Measurements from ENCODE around the gene VNN1. TPM values are rescaled to one million over a fixed set of nuclear protein-coding genes. Genes with fewer than 3 reads are reported as not detected.

The VNN1 gene
- polyA plus RNA-seq, 1 donor from 2014 or later: not detected

DNA sequence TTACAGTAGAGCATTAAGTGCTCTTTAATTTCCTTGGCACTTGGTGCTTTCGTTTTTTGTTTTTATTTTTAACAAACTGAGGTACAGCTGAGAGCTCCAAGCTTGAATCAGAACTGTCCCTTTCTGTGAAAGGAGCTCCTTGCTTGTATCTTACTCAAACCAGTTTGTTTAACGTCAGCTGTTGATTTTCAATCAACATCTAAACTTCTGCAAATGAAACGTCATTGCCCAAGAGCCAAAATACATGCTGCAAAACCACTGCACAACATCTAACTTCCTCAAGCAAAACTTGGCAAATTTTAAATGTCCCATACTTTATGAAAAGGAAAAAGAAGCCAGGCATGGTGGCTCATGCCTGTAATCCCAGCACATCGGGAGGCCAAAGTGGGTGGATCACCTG is 28.6 kb upstream of the VNN1 start:
- no peaks in the 10 kb centered on the region for H3K36me3 ChIP-seq (ENCODE audit: insufficient read depth, low read length)
- H3K9ac ChIP-seq (ENCODE audit: low read length): no peak overlapping the region
- no peak overlapping the region for H2AFZ ChIP-seq (ENCODE audit: low read depth, low read length)
- no peak overlapping the region for H3K4me3 ChIP-seq (ENCODE audit: low read length)
- no peak overlapping the region for H3K27ac ChIP-seq (ENCODE audit: low read length)
- no peaks in the 10 kb centered on the region for H3F3A ChIP-seq (ENCODE audit: insufficient read depth, low read length, poor library complexity, severe bottlenecking)
- H3K4me2 ChIP-seq (ENCODE audit: low read length): no peak overlapping the region
- H3K9me2 ChIP-seq (ENCODE audit: insufficient read depth, low read length): no peaks in the 10 kb centered on the region
- H3K9me3 ChIP-seq (ENCODE audit: low read length): no peaks in the 10 kb centered on the region
- H4K20me1 ChIP-seq (ENCODE audit: insufficient read depth): no peaks in the 10 kb centered on the region
- TF ChIP-seq RAD21 (conservative IDR thresholded peaks at IDR 0.05) (no peak), TAF1 (IDR thresholded peaks at IDR 0.05; ENCODE audit: low read depth) (no peak), EP300 (conservative IDR thresholded peaks at IDR 0.05; ENCODE audit: poor library complexity, severe bottlenecking) (no peak), POLR2AphosphoS5 (IDR thresholded peaks at IDR 0.05) (no peak), SMC3 (conservative IDR thresholded peaks at IDR 0.05; ENCODE audit: poor library complexity) (no peak), MXI1 (conservative IDR thresholded peaks at IDR 0.05; ENCODE audit: poor library complexity, severe bottlenecking) (no peak), EZH2 (IDR thresholded peaks at IDR 0.05; ENCODE audit: borderline replicate concordance, insufficient read depth, low read length, poor library complexity, severe bottlenecking) (no peak)
- TF ChIP-seq, protein P1, sequence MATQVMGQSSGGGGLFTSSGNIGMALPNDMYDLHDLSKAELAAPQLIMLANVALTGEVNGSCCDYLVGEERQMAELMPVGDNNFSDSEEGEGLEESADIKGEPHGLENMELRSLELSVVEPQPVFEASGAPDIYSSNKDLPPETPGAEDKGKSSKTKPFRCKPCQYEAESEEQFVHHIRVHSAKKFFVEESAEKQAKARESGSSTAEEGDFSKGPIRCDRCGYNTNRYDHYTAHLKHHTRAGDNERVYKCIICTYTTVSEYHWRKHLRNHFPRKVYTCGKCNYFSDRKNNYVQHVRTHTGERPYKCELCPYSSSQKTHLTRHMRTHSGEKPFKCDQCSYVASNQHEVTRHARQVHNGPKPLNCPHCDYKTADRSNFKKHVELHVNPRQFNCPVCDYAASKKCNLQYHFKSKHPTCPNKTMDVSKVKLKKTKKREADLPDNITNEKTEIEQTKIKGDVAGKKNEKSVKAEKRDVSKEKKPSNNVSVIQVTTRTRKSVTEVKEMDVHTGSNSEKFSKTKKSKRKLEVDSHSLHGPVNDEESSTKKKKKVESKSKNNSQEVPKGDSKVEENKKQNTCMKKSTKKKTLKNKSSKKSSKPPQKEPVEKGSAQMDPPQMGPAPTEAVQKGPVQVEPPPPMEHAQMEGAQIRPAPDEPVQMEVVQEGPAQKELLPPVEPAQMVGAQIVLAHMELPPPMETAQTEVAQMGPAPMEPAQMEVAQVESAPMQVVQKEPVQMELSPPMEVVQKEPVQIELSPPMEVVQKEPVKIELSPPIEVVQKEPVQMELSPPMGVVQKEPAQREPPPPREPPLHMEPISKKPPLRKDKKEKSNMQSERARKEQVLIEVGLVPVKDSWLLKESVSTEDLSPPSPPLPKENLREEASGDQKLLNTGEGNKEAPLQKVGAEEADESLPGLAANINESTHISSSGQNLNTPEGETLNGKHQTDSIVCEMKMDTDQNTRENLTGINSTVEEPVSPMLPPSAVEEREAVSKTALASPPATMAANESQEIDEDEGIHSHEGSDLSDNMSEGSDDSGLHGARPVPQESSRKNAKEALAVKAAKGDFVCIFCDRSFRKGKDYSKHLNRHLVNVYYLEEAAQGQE (IDR thresholded peaks at IDR 0.05; ENCODE audit: borderline replicate concordance): no peak
- TF ChIP-seq, protein P2, sequence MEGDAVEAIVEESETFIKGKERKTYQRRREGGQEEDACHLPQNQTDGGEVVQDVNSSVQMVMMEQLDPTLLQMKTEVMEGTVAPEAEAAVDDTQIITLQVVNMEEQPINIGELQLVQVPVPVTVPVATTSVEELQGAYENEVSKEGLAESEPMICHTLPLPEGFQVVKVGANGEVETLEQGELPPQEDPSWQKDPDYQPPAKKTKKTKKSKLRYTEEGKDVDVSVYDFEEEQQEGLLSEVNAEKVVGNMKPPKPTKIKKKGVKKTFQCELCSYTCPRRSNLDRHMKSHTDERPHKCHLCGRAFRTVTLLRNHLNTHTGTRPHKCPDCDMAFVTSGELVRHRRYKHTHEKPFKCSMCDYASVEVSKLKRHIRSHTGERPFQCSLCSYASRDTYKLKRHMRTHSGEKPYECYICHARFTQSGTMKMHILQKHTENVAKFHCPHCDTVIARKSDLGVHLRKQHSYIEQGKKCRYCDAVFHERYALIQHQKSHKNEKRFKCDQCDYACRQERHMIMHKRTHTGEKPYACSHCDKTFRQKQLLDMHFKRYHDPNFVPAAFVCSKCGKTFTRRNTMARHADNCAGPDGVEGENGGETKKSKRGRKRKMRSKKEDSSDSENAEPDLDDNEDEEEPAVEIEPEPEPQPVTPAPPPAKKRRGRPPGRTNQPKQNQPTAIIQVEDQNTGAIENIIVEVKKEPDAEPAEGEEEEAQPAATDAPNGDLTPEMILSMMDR (IDR thresholded peaks at IDR 0.05; ENCODE audit: poor library complexity, severe bottlenecking): no peak
- H3K27me3 ChIP-seq (ENCODE audit: insufficient read depth, low read depth, low read length): no peaks in the 10 kb centered on the region
- no peaks in the 10 kb centered on the region for H3K79me2 ChIP-seq (replicated peaks; ENCODE audit: insufficient read depth, low read length)

DNA sequence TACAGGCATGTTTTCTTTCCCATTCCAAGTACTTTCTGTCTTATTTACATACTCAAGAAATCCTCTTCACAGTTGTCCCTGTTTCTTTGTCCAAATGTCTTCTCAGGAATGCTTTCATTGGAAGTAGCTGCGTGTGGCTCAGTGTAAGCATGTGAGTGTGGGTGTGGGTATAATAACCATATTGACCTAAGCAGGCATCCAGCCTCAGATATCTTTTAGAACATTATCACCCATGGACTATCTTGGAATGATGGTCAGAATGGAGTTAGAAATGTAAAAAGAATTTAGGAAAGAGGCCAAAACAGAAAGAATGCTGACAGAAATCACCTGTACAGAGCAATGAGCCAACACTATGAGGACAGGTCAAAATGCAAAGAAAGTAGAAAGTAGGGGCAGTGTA is 27.4 kb upstream of the VNN1 start:
- TF ChIP-seq SMC3 (conservative IDR thresholded peaks at IDR 0.05; ENCODE audit: poor library complexity) (no peak), RAD21 (conservative IDR thresholded peaks at IDR 0.05) (no peak), EZH2 (IDR thresholded peaks at IDR 0.05; ENCODE audit: borderline replicate concordance, insufficient read depth, low read length, poor library complexity, severe bottlenecking) (no peak), EP300 (conservative IDR thresholded peaks at IDR 0.05; ENCODE audit: poor library complexity, severe bottlenecking) (no peak), POLR2AphosphoS5 (IDR thresholded peaks at IDR 0.05) (no peak), MXI1 (conservative IDR thresholded peaks at IDR 0.05; ENCODE audit: poor library complexity, severe bottlenecking) (no peak), TAF1 (IDR thresholded peaks at IDR 0.05; ENCODE audit: low read depth) (no peak)
- TF ChIP-seq, protein P2 (IDR thresholded peaks at IDR 0.05; ENCODE audit: poor library complexity, severe bottlenecking): no peak
- TF ChIP-seq, protein P1 (IDR thresholded peaks at IDR 0.05; ENCODE audit: borderline replicate concordance): no peak
- no peak overlapping the region for H3K9ac ChIP-seq (ENCODE audit: low read length)
- H3K4me2 ChIP-seq (ENCODE audit: low read length): no peak overlapping the region
- no peaks in the 10 kb centered on the region for H3K27me3 ChIP-seq (ENCODE audit: insufficient read depth, low read depth, low read length)
- no peaks in the 10 kb centered on the region for H4K20me1 ChIP-seq (ENCODE audit: insufficient read depth)
- no peaks in the 10 kb centered on the region for H3K9me3 ChIP-seq (ENCODE audit: low read length)
- H3F3A ChIP-seq (ENCODE audit: insufficient read depth, low read length, poor library complexity, severe bottlenecking): no peaks in the 10 kb centered on the region
- H3K79me2 ChIP-seq (replicated peaks; ENCODE audit: insufficient read depth, low read length): no peaks in the 10 kb centered on the region
- no peaks in the 10 kb centered on the region for H3K9me2 ChIP-seq (ENCODE audit: insufficient read depth, low read length)
- H3K36me3 ChIP-seq (ENCODE audit: insufficient read depth, low read length): no peaks in the 10 kb centered on the region
- H3K27ac ChIP-seq (ENCODE audit: low read length): no peak overlapping the region
- no peak overlapping the region for H2AFZ ChIP-seq (ENCODE audit: low read depth, low read length)
- H3K4me3 ChIP-seq (ENCODE audit: low read length): no peak overlapping the region
